HepG2 (cell line): ENCODE measurements around the gene BCAS3. TPM values are rescaled to one million over a fixed set of nuclear protein-coding genes. Genes with fewer than 3 reads are reported as not detected.
A peak's percentile ranks its signal among the peaks of the same experiment; 100 is the strongest.

Experiments
- DDIT3 ChIP-seq: sonication (generic); formaldehyde crosslinking; IDR thresholded peaks from 2 replicates; pipeline ENCODE4 v1.4.0; 2020; ENCODE audit warnings: mild to moderate bottlenecking, missing genetic modification reagents
- DNMT3B ChIP-seq: conservative IDR thresholded peaks from 2 replicates; pipeline ENCODE4 v1.6.1; 2016; ENCODE audit warnings: missing biosample characterization, control low read depth
- IRF2 ChIP-seq: IDR thresholded peaks from 2 replicates; pipeline ENCODE4 v1.6.1; 2018; ENCODE audit warnings: missing genetic modification reagents, missing compliant biosample characterization
- MYC ChIP-seq: sonication (generic); formaldehyde crosslinking; IDR thresholded peaks from 2 replicates; pipeline ENCODE4 v1.9.0; 2021; ENCODE audit warnings: missing genetic modification reagents, borderline replicate concordance
- NFKB2 ChIP-seq: sonication (generic); formaldehyde crosslinking; IDR thresholded peaks from 2 replicates; pipeline ENCODE4 v1.4.0; 2020; ENCODE audit warnings: missing genetic modification reagents, borderline replicate concordance
- NR2F6 ChIP-seq, 2 experiments: IDR thresholded peaks; 2 replicates each; pipeline ENCODE4 v1.6.1; 2016; ENCODE audit warnings: antibody characterized with exemption in 1 of 2, mild to moderate bottlenecking in 1 of 2
- NRL ChIP-seq: sonication (generic); formaldehyde crosslinking; IDR thresholded peaks from 2 replicates; pipeline ENCODE4 v1.5.0; 2020; ENCODE audit warnings: missing genetic modification reagents, mild to moderate bottlenecking, moderate library complexity, borderline replicate concordance
- POGK ChIP-seq: sonication (generic); formaldehyde crosslinking; conservative IDR thresholded peaks from 2 replicates; pipeline ENCODE4 v1.8.0; 2022; ENCODE audit warnings: mild to moderate bottlenecking, moderate library complexity, missing genetic modification reagents
- SP4 ChIP-seq: sonication (generic); formaldehyde crosslinking; IDR thresholded peaks from 2 replicates; pipeline ENCODE4 v1.8.1; 2023; ENCODE audit warnings: mild to moderate bottlenecking, missing genetic modification reagents
- THAP11 ChIP-seq: IDR thresholded peaks from 2 replicates; pipeline ENCODE4 v1.6.1; 2016; ENCODE audit warnings: missing biosample characterization, missing genetic modification reagents
- XBP1 ChIP-seq: sonication (generic); formaldehyde crosslinking; IDR thresholded peaks from 2 replicates; pipeline ENCODE4 v1.5.0; 2020; ENCODE audit warnings: missing genetic modification reagents
- ZBTB44 ChIP-seq: sonication (generic); formaldehyde crosslinking; IDR thresholded peaks from 2 replicates; pipeline ENCODE4 v1.4.0; 2020; ENCODE audit warnings: missing genetic modification reagents
- ZBTB7A ChIP-seq: sonication (generic); formaldehyde crosslinking; IDR thresholded peaks from 2 replicates; pipeline ENCODE4 v1.8.0; 2022; ENCODE audit warnings: mild to moderate bottlenecking, missing genetic modification reagents
- ZFY ChIP-seq: sonication (generic); formaldehyde crosslinking; IDR thresholded peaks from 2 replicates; pipeline ENCODE4 v1.4.0; 2020; ENCODE audit warnings: missing genetic modification reagents
- ZKSCAN1 ChIP-seq: fragments of 150-350 bp; IDR thresholded peaks from 2 replicates; pipeline ENCODE4 v1.6.1; 2014; ENCODE audit warnings: low read length
- ZNF18 ChIP-seq: sonication (generic); formaldehyde crosslinking; IDR thresholded peaks from 2 replicates; pipeline ENCODE4 v1.8.0; 2022; ENCODE audit warnings: mild to moderate bottlenecking, missing genetic modification reagents; ENCODE audit not compliant: insufficient replicate concordance
- ZNF607 ChIP-seq: sonication (generic); formaldehyde crosslinking; IDR thresholded peaks from 2 replicates; pipeline ENCODE4 v1.5.1; 2020; ENCODE audit warnings: missing genetic modification reagents, mild to moderate bottlenecking, borderline replicate concordance
- polyA plus RNA-seq, 8 experiments: library from polyadenylated mRNA; depleted of rRNA in 3 of 8; stranded (reverse) in 7 of 8; unstranded in 1 of 8; fragments of >200 nt; fragmentation: Illumina TruSeq in 4 of 8; extraction: Trizol in 4 of 8; gene quantifications; 2 replicates each; pipeline versions ENCODE4 v1.2.1 to v1.2.3, GENCODE V29; 2011 to 2016; ENCODE audit warnings: low read depth in 4 of 8, missing spikeins in 1 of 8, mixed read lengths in 1 of 8; ENCODE audit not compliant: insufficient read depth in 1 of 8
- total RNA-seq, 5 experiments: library from RNA; depleted of rRNA; stranded (reverse); fragments of >200 nt; fragmentation: Illumina TruSeq; extraction: Trizol; gene quantifications; 2 replicates each; pipeline ENCODE4 v1.2.3, GENCODE V29; 2016; ENCODE audit warnings: low read depth in 1 of 5
- TF ChIP-seq, protein P1 (sequence below): sonication (generic); formaldehyde crosslinking; IDR thresholded peaks from 2 replicates; pipeline ENCODE4 v1.4.0; 2020; ENCODE audit warnings: missing genetic modification reagents
- TF ChIP-seq, protein P2 (sequence below): sonication (generic); formaldehyde crosslinking; IDR thresholded peaks from 2 replicates; pipeline ENCODE4 v1.8.1; 2022; ENCODE audit warnings: mild to moderate bottlenecking, missing genetic modification reagents
- TF ChIP-seq, protein P3 (sequence below): IDR thresholded peaks from 2 replicates; pipeline ENCODE4 v1.6.1; 2016; ENCODE audit warnings: mild to moderate bottlenecking, missing biosample characterization, missing genetic modification reagents

The BCAS3 gene
- total and polyA plus RNA-seq, 2 of the 13 experiments (the other 11 are each of a cell fraction or from before 2014, with no cell fraction given), result 10.7 to 11.2 TPM

DNA sequence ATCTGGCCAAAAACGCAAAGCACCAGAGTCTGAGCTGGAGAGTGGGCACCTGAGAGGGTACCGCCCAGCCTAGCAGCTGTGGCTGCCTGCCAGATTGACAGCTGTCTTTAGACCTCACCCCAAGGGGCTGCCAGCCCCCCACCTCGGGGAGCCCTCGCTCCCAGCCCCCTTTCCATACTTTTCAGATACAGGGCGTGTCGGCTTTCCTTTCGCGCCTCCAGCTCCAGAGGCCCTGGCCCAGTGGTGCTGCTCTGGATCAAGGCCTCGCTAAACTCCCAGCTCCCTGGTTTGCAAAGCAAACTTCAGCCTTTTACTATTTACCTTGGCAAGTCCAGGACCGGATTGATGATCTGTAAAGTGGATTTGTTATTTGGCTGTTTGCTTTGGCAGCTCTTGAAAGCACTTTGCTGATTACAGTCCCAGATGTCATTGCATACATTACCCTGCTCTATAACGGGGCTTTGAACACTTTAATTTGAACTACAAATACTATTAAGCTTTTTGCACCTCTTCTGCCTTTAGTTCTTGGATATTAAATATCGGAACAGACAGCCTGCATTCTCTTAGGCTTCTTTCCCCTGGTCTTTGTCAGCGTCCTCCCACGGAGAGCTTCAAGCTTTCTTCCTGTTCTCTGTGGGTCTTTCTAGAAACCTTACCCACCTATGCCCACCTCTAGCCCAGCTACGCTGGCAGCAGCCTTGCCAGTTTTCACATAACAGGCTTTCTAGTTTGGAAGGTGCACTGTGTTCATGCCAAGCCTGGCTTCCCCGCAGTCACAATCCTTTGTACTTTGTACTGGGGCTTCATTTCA, 658.4 kb downstream of the BCAS3 start (continued):
- TF ChIP-seq ZBTB44 (CRISPR knock-in tag) (no peak), ZNF607 (peak; percentile 55; the same call in 1 of the 2 replicates), MYC (CRISPR knock-in tag) (peak; percentile 47; the same call in 1 of the 2 replicates), DDIT3 (CRISPR knock-in tag) (no peak), ZBTB7A (CRISPR knock-in tag) (no peak; the same call in 1 of the 2 replicates), SP4 (CRISPR knock-in tag) (peak; percentile 41; the same call in 1 of the 2 replicates), NR2F6 (IDR thresholded peaks at IDR 0.05) (peak; percentile 94), NR2F6 (CRISPR knock-in tag; IDR thresholded peaks at IDR 0.05) (peak; percentile 93), XBP1 (CRISPR knock-in tag) (no peak), THAP11 (peak; percentile 77), ZKSCAN1 (no peak), ZFY (CRISPR knock-in tag) (peak; percentile 81), NRL (CRISPR knock-in tag) (no peak), POGK (CRISPR knock-in tag) (peak; percentile 84), IRF2 (CRISPR knock-in tag) (peak; percentile 82; the same call in 1 of the 2 replicates), ZNF18 (CRISPR knock-in tag) (peak; percentile 74), DNMT3B (CRISPR knock-in tag) (peak; percentile 87), NFKB2 (no peak)
- TF ChIP-seq, protein P1, sequence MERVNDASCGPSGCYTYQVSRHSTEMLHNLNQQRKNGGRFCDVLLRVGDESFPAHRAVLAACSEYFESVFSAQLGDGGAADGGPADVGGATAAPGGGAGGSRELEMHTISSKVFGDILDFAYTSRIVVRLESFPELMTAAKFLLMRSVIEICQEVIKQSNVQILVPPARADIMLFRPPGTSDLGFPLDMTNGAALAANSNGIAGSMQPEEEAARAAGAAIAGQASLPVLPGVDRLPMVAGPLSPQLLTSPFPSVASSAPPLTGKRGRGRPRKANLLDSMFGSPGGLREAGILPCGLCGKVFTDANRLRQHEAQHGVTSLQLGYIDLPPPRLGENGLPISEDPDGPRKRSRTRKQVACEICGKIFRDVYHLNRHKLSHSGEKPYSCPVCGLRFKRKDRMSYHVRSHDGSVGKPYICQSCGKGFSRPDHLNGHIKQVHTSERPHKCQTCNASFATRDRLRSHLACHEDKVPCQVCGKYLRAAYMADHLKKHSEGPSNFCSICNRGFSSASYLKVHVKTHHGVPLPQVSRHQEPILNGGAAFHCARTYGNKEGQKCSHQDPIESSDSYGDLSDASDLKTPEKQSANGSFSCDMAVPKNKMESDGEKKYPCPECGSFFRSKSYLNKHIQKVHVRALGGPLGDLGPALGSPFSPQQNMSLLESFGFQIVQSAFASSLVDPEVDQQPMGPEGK, result peak; percentile 71
- TF ChIP-seq, protein P2, sequence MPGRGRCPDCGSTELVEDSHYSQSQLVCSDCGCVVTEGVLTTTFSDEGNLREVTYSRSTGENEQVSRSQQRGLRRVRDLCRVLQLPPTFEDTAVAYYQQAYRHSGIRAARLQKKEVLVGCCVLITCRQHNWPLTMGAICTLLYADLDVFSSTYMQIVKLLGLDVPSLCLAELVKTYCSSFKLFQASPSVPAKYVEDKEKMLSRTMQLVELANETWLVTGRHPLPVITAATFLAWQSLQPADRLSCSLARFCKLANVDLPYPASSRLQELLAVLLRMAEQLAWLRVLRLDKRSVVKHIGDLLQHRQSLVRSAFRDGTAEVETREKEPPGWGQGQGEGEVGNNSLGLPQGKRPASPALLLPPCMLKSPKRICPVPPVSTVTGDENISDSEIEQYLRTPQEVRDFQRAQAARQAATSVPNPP (CRISPR knock-in tag), result peak; percentile 86
- TF ChIP-seq, protein P3, sequence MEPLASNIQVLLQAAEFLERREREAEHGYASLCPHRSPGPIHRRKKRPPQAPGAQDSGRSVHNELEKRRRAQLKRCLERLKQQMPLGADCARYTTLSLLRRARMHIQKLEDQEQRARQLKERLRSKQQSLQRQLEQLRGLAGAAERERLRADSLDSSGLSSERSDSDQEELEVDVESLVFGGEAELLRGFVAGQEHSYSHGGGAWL, result no peak
